Mesothelial cell of epicardium (in vitro differentiated cells): ENCODE data around the gene FBXW12. TPM values are rescaled to one million over a fixed set of nuclear protein-coding genes. Genes with fewer than 3 reads are reported as not detected.
A peak's percentile ranks its signal among the peaks of the same experiment; 100 is the strongest.

ENCODE experiments used
- DNase-seq, 2 experiments: peaks; one replicate each; pipeline ENCODE4 v3.0.0; 2021; ENCODE audit warnings: low spot score in 2 of 2; ENCODE audit not compliant: unreplicated experiment in 2 of 2
- H3K27ac Mint-ChIP-seq: 2 replicates; pipeline ENCODE4 v1.8.0; 2021; ENCODE audit warnings: mixed read lengths
- H3K27me3 Mint-ChIP-seq: 2 replicates; pipeline ENCODE4 v1.8.0; 2021; ENCODE audit warnings: low read depth, mixed read lengths
- H3K36me3 Mint-ChIP-seq: 2 replicates; pipeline ENCODE4 v1.8.0; 2021; ENCODE audit warnings: mixed read lengths
- H3K4me1 Mint-ChIP-seq: 2 replicates; pipeline ENCODE4 v1.8.0; 2021; ENCODE audit warnings: mixed read lengths
- H3K4me3 Mint-ChIP-seq: 2 replicates; pipeline ENCODE4 v1.8.0; 2021; ENCODE audit warnings: mild to moderate bottlenecking, moderate library complexity, mixed read lengths
- H3K9me3 Mint-ChIP-seq: 2 replicates; pipeline ENCODE4 v1.8.0; 2021; ENCODE audit warnings: mixed read lengths
- total RNA-seq: library from RNA; stranded (reverse); gene quantifications from 3 replicates; pipeline ENCODE4 v1.2.1, GENCODE V29; 2021
- TF ChIP-seq, protein P1 (sequence below): fragments of 200-600 bp; sonication (generic); IDR thresholded peaks from one replicate; pipeline ENCODE4 v1.5.0; 2021; ENCODE audit warnings: antibody characterized with exemption; ENCODE audit not compliant: unreplicated experiment

Gene FBXW12
- total RNA-seq, 1 donor from 2014 or later = 0.47 TPM

GRCh38 chr3:48403533-48404439 is 31.8 kb downstream of the FBXW12 start:
- Mint-ChIP-seq H3K27me3 (no peaks in the 10 kb centered on the region), H3K4me3 (no peak overlapping the region), H3K36me3 (peaks cover 13% of the 10 kb centered on the region), H3K9me3 (no peaks in the 10 kb centered on the region), H3K27ac (no peak overlapping the region), H3K4me1 (no peaks in the 10 kb centered on the region)
- DNase-seq = no peak
- TF ChIP-seq, protein P1, sequence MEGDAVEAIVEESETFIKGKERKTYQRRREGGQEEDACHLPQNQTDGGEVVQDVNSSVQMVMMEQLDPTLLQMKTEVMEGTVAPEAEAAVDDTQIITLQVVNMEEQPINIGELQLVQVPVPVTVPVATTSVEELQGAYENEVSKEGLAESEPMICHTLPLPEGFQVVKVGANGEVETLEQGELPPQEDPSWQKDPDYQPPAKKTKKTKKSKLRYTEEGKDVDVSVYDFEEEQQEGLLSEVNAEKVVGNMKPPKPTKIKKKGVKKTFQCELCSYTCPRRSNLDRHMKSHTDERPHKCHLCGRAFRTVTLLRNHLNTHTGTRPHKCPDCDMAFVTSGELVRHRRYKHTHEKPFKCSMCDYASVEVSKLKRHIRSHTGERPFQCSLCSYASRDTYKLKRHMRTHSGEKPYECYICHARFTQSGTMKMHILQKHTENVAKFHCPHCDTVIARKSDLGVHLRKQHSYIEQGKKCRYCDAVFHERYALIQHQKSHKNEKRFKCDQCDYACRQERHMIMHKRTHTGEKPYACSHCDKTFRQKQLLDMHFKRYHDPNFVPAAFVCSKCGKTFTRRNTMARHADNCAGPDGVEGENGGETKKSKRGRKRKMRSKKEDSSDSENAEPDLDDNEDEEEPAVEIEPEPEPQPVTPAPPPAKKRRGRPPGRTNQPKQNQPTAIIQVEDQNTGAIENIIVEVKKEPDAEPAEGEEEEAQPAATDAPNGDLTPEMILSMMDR = no peak

- no peaks in the 10 kb centered on the region for H3K9me3 Mint-ChIP-seq
- no peak overlapping the region for H3K27ac Mint-ChIP-seq
- H3K4me1 Mint-ChIP-seq = no peaks in the 10 kb centered on the region
- no peak overlapping the region for H3K4me3 Mint-ChIP-seq
- DNase-seq = no peak
- peaks cover 17% of the 10 kb centered on the region for H3K36me3 Mint-ChIP-seq
- TF ChIP-seq, protein P1 = no peak
- no peaks in the 10 kb centered on the region for H3K27me3 Mint-ChIP-seq
Observed at GRCh38 chr3:48404440-48405342, 32.7 kb downstream of the FBXW12 start.

DNA sequence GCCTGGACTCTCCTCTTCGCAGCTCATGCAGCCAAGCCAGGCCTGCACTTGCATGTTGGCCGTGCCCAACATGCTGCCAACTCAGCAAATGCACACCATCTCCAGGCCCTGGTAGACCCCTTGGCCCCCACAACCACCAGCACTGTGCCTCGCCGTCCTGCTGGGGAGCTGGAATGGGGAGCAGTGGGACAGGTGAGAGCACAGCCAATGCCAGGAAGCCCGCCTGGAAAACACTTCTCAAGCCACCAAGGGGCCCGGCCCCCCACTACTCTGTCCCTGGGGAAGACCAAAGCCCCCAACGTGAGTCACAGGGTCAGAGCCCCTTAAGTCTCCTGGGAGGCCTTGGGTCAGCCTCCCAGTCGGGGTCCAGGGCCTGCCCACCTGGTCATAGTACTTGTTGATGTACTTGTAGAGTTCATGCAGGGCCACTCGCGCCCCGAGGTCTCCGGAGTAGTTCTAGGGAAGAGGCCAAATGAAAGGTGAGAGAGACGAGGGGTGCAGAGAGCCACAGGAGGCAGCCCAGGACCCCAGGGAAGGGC is 33.4 kb downstream of the FBXW12 start:
- Mint-ChIP-seq H3K9me3 (no peaks in the 10 kb centered on the region), H3K36me3 (peaks cover 17% of the 10 kb centered on the region), H3K4me1 (no peaks in the 10 kb centered on the region), H3K4me3 (no peak overlapping the region), H3K27me3 (no peaks in the 10 kb centered on the region), H3K27ac (no peak overlapping the region)
- peak in 1 of 2 experiments; percentile 36 for DNase-seq
- TF ChIP-seq, protein P1 = no peak

DNA sequence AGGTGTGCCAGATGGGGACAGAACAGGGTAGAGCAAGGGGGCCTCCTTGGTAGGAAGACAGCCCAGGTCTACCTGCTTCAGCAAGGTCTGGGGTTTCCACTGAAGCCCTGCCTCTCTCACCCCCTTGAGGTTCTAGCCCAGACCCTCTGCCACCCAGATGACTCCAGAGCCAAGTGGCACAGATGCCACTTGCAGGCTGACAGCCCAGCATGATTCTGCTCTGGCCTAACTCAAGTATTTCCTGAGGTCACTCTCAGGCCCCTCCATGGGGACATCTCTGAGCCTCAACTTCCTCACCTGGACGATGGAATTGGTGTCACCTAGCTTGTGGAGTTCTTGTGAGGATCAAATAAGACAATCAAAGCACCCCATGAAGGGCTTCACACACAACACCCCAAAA is 34.0 kb downstream of the FBXW12 start:
- Mint-ChIP-seq H3K4me3 (no peak overlapping the region), H3K27ac (no peak overlapping the region), H3K36me3 (peaks cover 16% of the 10 kb centered on the region), H3K9me3 (no peaks in the 10 kb centered on the region), H3K4me1 (no peaks in the 10 kb centered on the region), H3K27me3 (no peaks in the 10 kb centered on the region)
- DNase-seq = no peak
- TF ChIP-seq, protein P1 = no peak
